ENCODE data around the gene MC3R. TPM values are rescaled to one million over a fixed set of nuclear protein-coding genes. Genes with fewer than 3 reads are reported as not detected.

The MC3R gene
- total RNA-seq = not detected

DNA sequence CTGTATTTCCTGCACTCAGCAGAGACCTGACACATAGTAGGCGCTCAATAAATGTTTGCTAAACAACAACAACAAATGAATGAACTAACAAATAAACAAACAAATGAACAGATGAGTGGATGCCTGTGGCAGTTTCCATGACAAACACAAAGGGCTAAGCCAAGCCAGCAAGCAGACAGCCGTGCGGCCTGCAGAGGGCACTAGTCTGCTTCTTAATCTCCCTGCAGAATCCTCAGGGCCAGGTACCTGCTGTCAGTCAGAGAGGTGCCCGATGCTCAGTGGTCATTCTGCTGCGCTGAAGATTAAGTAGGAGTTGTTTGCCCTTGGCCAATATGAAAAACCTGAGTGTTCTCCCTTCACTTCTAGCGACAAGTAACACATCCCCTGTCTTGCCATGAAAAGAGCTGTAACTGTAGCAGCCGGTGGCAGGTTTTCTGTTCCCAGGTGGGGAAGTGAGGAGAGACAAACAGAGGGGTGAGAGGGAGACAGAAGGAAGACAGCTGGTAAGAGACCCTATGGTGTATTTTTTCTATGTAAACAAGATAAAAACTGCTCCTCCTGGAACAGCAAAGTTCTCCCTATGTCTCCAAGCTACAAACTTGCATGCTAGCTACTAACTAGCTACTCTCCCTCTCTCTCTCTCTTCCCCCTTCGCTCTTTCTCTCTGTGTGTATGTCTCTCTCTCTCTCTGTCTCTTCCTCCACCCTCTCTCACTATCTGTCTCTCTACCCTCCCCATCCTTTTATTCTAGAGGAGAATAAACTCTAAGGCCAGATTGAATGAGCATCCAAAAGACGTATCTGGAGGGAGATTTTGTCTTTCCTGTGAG lies at the start of gene MC3R:
MC3R (plus strand) TSS at position 779 of the 829 bp plus-strand sequence. CDS start 112 bp downstream, outside the sequence.
- Histone ChIP-seq H3K4me1 (no peaks in the 10 kb centered on the region), H3K36me3 (replicated peaks in 1 of 2; ENCODE audit: insufficient read depth in 1 of 2, low read depth in 2 of 2) (no peaks in the 10 kb centered on the region), H3K27ac (no peak within 1 kb of the TSS), H3K4me3 (no peak within 1 kb of the TSS), H3K27me3 (no peaks in the 10 kb centered on the region), H3K9me3 (no peaks in the 10 kb centered on the region)
- ATAC-seq (peak; percentile 79), DNase-seq (peak; percentile 58 to 73 (median 70))
- intact Hi-C loops (cut with DNase I) = no loop called here
- WGBS, 2 donors = 14 to 19% methylated on average over 9 of the region's 9 CpGs
- TF ChIP-seq, protein P1, sequence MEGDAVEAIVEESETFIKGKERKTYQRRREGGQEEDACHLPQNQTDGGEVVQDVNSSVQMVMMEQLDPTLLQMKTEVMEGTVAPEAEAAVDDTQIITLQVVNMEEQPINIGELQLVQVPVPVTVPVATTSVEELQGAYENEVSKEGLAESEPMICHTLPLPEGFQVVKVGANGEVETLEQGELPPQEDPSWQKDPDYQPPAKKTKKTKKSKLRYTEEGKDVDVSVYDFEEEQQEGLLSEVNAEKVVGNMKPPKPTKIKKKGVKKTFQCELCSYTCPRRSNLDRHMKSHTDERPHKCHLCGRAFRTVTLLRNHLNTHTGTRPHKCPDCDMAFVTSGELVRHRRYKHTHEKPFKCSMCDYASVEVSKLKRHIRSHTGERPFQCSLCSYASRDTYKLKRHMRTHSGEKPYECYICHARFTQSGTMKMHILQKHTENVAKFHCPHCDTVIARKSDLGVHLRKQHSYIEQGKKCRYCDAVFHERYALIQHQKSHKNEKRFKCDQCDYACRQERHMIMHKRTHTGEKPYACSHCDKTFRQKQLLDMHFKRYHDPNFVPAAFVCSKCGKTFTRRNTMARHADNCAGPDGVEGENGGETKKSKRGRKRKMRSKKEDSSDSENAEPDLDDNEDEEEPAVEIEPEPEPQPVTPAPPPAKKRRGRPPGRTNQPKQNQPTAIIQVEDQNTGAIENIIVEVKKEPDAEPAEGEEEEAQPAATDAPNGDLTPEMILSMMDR (IDR thresholded peaks at IDR 0.05) = peak; percentile 61 to 71 (median 68)
- TF ChIP-seq POLR2A (IDR thresholded peaks at IDR 0.05) = no peak

DNA sequence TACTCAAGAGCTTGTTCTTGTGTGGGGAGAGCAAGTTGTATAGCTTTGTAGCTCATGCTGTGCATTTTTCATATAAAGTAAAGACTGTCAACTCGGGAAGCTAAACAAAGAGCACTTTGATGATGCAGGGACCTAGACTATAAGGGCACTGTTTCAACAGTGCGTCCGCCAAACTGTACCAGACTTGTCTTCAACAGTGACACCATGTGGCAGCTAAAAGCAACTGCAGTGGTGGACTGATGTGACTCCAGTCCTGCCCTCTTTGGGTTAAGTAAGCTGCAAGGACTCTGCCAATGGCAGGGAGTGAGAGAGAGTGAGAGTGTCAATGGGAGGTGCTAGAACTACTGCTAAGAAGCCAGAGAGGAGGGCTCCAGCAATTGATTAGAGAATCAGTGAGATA lies 48.1 kb upstream of the MC3R start:
- Histone ChIP-seq H3K4me3 (no peak overlapping the region), H3K4me1 (no peaks in the 10 kb centered on the region), H3K27me3 (no peaks in the 10 kb centered on the region), H3K27ac (no peak overlapping the region), H3K36me3 (replicated peaks in 1 of 2; ENCODE audit: insufficient read depth in 1 of 2, low read depth in 2 of 2) (no peaks in the 10 kb centered on the region), H3K9me3 (peaks cover 0 to 17% (median 0%) of the 10 kb centered on the region in 3 donors)
- 73 to 74% methylated on average over 3 of the region's 3 CpGs for WGBS, 2 donors
- TF ChIP-seq, protein P1 (IDR thresholded peaks at IDR 0.05) = no peak
- no peak for TF ChIP-seq POLR2A (IDR thresholded peaks at IDR 0.05)
- DNase-seq = no peak
- no peak for ATAC-seq
- intact Hi-C loops (cut with DNase I) = no loop called here

DNA sequence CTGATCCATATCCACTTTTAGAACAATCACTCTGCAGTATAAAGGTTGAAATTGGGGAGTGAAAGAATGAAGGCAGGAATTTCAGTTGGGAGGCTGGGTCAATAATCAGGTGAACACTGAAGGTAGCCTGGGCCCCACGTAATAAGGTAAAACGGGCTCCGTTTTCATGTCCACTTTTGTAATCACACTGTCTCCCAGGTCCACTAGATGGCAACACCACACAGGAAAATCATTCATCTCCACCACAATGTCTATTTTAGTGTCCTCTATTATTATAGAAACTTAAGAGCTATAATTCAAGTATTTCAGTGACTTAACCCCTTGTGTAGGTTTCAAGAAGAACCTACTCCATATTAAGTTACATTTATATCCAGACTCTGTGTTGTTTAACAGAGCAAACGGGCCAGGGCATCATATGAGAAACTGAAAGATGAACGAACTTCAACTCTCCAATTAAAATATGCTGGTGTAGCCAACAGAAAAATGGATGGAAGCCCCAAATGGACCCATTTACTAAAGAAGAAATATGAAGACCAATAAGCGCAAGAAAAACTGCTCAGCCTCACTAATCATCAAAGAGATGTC lies 45.9 kb upstream of the MC3R start:
- ATAC-seq (no peak), DNase-seq (peak in 1 of 4 donors; percentile 3)
- Histone ChIP-seq H3K27me3 (no peaks in the 10 kb centered on the region), H3K4me3 (no peak overlapping the region), H3K27ac (no peak overlapping the region), H3K9me3 (peaks cover 0 to 17% (median 0%) of the 10 kb centered on the region in 3 donors), H3K36me3 (replicated peaks in 1 of 2; ENCODE audit: insufficient read depth in 1 of 2, low read depth in 2 of 2) (no peaks in the 10 kb centered on the region), H3K4me1 (no peaks in the 10 kb centered on the region)
- intact Hi-C loops (cut with DNase I) = no loop called here
- TF ChIP-seq POLR2A (IDR thresholded peaks at IDR 0.05) = no peak
- TF ChIP-seq, protein P1 (IDR thresholded peaks at IDR 0.05) = peak in 5 of 7 experiments; percentile 26 to 46 (median 32)
- 36 to 39% methylated on average over 6 of the region's 6 CpGs for WGBS, 2 donors

DNA sequence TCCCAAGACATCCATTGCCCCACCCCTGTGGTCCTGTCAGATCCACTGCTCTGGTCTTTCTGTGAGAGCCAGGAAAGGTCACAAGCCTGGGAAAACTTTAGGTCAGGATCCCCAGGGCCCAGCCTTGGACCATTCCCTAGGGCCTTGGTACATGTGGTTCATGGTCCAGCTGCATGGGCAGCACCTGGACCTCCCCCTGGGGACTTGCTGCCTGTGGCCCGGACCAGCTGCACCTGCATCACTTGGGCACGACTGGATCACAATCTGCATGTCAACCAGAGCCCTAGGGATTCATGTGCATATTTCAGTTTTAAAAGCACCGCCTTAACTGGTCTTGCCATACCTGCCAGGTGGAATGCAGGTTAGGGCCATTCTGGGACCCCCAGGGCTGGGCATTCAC lies 44.3 kb upstream of the MC3R start:
- Histone ChIP-seq H3K4me3 (no peak overlapping the region), H3K4me1 (no peaks in the 10 kb centered on the region), H3K27me3 (no peaks in the 10 kb centered on the region), H3K9me3 (peaks cover 0 to 15% (median 0%) of the 10 kb centered on the region in 3 donors), H3K36me3 (replicated peaks in 1 of 2; ENCODE audit: insufficient read depth in 1 of 2, low read depth in 2 of 2) (no peaks in the 10 kb centered on the region), H3K27ac (no peak overlapping the region)
- 71 to 83% methylated on average over 2 to 3 of the region's 3 CpGs for WGBS, 2 donors
- TF ChIP-seq, protein P1 (IDR thresholded peaks at IDR 0.05) = no peak
- TF ChIP-seq POLR2A (IDR thresholded peaks at IDR 0.05) = no peak
- no peak for ATAC-seq
- intact Hi-C loops (cut with DNase I) = no loop called here
- no peak for DNase-seq

Data from body of pancreas (tissue), 4 donors.